ENCODE results near the gene CAMTA1. TPM values are rescaled to one million over a fixed set of nuclear protein-coding genes. Genes with fewer than 3 reads are reported as not detected.

CAMTA1 gene
- total RNA-seq, 4 donors from 2014 or later: 45.3 to 68.9 (median 62.0) TPM

- TF ChIP-seq, protein P1, sequence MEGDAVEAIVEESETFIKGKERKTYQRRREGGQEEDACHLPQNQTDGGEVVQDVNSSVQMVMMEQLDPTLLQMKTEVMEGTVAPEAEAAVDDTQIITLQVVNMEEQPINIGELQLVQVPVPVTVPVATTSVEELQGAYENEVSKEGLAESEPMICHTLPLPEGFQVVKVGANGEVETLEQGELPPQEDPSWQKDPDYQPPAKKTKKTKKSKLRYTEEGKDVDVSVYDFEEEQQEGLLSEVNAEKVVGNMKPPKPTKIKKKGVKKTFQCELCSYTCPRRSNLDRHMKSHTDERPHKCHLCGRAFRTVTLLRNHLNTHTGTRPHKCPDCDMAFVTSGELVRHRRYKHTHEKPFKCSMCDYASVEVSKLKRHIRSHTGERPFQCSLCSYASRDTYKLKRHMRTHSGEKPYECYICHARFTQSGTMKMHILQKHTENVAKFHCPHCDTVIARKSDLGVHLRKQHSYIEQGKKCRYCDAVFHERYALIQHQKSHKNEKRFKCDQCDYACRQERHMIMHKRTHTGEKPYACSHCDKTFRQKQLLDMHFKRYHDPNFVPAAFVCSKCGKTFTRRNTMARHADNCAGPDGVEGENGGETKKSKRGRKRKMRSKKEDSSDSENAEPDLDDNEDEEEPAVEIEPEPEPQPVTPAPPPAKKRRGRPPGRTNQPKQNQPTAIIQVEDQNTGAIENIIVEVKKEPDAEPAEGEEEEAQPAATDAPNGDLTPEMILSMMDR (IDR thresholded peaks at IDR 0.05): no peak
- ATAC-seq (ENCODE audit: low FRiP score) (no peak), DNase-seq (ENCODE audit: low spot score) (no peak)
These were observed 86.2 kb downstream of the CAMTA1 start for GRCh38 chr1:6871300-6871972.

DNA sequence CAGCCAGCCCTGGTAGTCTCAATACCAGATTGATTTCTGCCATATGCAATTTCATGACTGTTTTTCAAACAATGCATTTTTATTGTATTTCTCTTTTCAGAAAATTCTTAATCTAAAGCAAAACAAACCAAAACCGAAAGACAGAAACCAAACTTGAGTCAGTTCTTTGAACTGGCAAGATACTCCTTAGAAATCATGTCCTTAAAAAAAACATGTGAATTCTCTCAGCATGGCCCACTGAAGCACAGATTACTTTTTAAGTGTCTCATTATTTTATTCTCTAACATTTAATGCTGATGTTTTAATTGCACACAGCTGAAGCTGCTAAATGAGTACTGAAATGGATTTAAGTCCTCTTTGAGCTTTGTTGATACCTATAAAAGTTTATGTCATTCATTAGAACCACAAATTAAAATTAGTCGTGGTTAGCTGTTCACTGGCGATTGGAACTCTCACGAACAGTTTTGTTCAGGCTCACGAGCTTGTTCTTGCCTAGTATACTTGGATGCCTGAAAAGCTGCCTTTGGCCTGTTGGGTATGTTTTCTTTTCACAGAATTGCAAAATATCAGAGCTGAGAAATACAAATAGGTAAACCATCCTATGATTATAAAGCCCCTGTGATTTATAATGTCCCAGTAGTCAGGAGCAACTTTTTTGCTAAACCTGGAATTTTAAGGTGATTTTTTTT, 87.5 kb downstream of the CAMTA1 start:
- no peak for ATAC-seq (ENCODE audit: low FRiP score)
- TF ChIP-seq, protein P1 (IDR thresholded peaks at IDR 0.05): no peak
- DNase-seq (ENCODE audit: low spot score): no peak

DNA sequence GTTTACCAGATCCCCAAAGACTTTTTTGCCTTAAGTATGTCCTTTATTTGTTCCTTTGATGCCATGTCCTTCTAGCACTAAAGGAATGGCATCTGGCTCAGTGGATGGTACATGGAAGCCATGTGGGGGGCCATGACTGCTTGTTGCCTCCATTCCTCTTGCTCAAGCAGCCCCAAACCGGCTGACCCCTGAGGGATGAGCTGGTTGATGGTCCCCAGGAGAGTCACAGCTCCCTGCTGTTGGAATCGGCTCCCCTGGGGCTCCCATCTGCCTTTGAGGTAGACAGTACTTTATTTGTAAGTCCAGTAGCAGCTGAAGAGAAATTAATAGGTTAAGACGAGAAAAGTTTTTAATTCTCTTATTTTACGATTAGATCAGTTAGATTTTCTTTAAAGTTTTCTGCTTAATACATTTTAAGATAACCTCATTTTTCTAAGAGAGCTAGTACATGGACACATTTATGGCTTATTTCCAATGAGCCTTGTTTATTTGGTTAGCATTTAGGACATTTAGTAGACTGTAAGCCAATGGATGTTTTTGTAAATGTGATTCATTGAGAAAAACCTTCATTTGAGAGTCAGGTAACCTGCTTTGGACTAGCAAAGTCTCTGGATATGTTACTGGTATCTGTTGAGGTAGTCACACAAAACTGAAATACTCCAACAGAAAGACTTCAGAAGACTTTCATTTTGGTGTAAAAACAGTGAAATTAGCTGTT, 88.2 kb downstream of the CAMTA1 start:
- ATAC-seq (ENCODE audit: low FRiP score): no peak
- TF ChIP-seq, protein P1 (IDR thresholded peaks at IDR 0.05): no peak

GRCh38 chr1:6874298-6874697, 89.0 kb downstream of the CAMTA1 start:
- TF ChIP-seq, protein P1 (IDR thresholded peaks at IDR 0.05): no peak
- ATAC-seq (ENCODE audit: low FRiP score) (no peak), DNase-seq (ENCODE audit: low spot score) (no peak)

More for the DNA sequence above, 88.2 kb downstream of the CAMTA1 start:
- no peak for DNase-seq (ENCODE audit: low spot score)

- TF ChIP-seq, protein P1 (IDR thresholded peaks at IDR 0.05): no peak
- ATAC-seq (ENCODE audit: low FRiP score) (no peak), DNase-seq (ENCODE audit: low spot score) (no peak)
These were observed 95.9 kb downstream of the CAMTA1 start for GRCh38 chr1:6880951-6881690.

GRCh38 chr1:6882414-6882813, 97.2 kb downstream of the CAMTA1 start:
- DNase-seq (ENCODE audit: low spot score): no peak
- no peak for ATAC-seq (ENCODE audit: low FRiP score)
- TF ChIP-seq, protein P1 (IDR thresholded peaks at IDR 0.05): no peak

All from omental fat pad (tissue), 4 donors.